SHP77 (cell line): ENCODE results near the gene PRSS35.
"Not testable (repeated sequence)": the region's sequence is repeated elsewhere in the genome, so short reads cannot be mapped to it uniquely, and the experiment has no call there.

Source experiments
- DNase-seq, 2 experiments: peaks; one replicate each; lab custom pipeline; 2025; lab: John Stamatoyannopoulos, UW

The PRSS35 gene

GRCh38 chr6:83517500-83517899, 5.2 kb downstream of the PRSS35 start:
- peak in 1 of 2 experiments; percentile 15 for DNase-seq

DNA sequence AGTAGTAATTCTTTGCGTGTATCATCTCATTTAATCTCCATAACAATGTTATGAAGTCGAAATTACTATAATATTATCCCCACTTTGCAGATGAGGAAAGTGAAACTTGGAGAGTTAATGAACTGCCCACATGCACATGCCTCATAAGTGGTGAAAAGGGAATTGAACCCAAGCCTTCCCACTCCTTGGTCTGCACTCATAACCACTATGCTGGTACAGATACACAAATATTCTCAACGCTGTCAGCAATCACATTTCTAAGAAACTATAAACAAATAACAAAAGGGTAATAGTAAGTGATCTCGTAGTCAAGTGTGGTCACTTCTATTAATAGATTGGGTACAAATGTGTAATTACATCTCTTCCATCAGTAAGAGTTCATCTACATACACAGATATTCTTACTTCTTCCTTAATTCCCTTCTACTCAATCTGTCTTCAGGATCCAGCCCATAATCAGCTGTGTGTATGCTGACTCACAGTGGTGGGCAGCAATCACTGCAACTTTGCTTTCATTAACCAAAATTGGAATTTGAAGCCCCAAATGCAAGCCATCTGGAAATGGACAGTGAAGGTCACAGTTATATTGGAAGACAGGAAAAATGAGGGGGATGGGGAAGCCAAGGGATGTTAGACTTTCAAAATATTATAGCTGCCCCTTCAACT, 6.6 kb downstream of the PRSS35 start:
- no peak for DNase-seq

- peak; percentile 45 for DNase-seq
Measured at GRCh38 chr6:83536034-83536646, 23.8 kb downstream of the PRSS35 start.

- no peak for DNase-seq
Measured at GRCh38 chr6:83536647-83537589, 24.6 kb downstream of the PRSS35 start.

- DNase-seq, result no peak
Measured at GRCh38 chr6:83539678-83540077, 27.3 kb downstream of the PRSS35 start.

- no peak for DNase-seq
Measured at GRCh38 chr6:83546636-83547035, 34.3 kb downstream of the PRSS35 start.

GRCh38 chr6:83550482-83550881, 38.1 kb downstream of the PRSS35 start:
- not testable (repeated sequence) for DNase-seq

- DNase-seq, result not testable (repeated sequence)
Measured at GRCh38 chr6:83551748-83552147, 39.4 kb downstream of the PRSS35 start.

DNA sequence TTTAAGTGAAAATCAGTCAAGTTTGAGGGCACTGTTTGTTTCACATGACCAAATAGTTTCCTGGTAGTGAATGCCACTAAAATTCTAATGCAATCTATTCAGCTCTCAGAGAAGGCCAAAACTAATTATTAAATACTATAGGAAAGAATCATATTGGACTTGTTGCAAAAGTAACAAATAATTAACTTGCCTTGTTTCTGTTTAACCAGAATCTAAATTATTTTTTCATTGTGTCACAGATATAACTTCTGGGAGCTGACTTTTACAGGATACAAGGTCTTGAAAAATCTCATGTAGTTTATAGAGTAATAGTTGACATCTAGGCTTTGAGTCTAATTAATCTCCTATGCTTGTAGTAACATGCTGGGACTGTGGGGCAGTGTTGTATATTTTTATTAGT, 44.5 kb downstream of the PRSS35 start:
- no peak for DNase-seq

DNA sequence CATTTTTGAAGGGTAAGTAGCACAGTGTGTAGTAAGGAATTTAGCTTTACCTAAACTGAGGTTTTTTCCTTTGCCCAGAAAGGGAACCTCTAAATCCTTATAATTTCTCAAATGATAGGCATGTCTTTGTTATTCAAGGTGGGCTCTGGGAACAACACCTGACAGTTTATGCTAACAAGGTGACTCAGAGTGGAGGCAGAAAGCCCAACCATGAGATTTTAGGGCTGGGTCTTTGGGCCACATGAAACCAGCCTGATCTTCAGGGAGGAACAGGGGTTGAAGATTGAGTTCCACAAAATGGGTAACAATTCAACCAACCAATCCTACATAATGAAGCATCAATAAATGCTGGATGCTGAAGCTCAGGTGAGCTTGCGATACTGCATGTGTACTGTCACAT, 46.6 kb downstream of the PRSS35 start:
- no peak for DNase-seq

GRCh38 chr6:83571663-83572185, 59.4 kb downstream of the PRSS35 start:
- DNase-seq, result not testable (repeated sequence)

GRCh38 chr6:83574783-83575182, 62.4 kb downstream of the PRSS35 start:
- no peak for DNase-seq
